Ishikawa (cell line): ENCODE results near the gene MYRFL.

Source experiments
- CEBPB ChIP-seq: IDR thresholded peaks from 2 replicates; pipeline ENCODE4 v1.6.1; 2012
- CREB1 ChIP-seq: IDR thresholded peaks from 2 replicates; pipeline ENCODE4 v1.6.1; 2012; ENCODE audit warnings: low read depth
- EGR1 ChIP-seq: IDR thresholded peaks from 2 replicates; pipeline ENCODE4 v1.6.1; 2012
- EP300 ChIP-seq: IDR thresholded peaks from 2 replicates; pipeline ENCODE4 v1.6.1; 2012; ENCODE audit warnings: borderline replicate concordance
- FOXM1 ChIP-seq: IDR thresholded peaks from 2 replicates; pipeline ENCODE4 v1.6.1; 2012; ENCODE audit warnings: low read depth, borderline replicate concordance
- NFIC ChIP-seq: IDR thresholded peaks from 2 replicates; pipeline ENCODE4 v1.6.1; 2012
- RAD21 ChIP-seq: IDR thresholded peaks from 2 replicates; pipeline ENCODE4 v1.6.1; 2012; ENCODE audit warnings: low read depth
- TAF1 ChIP-seq: IDR thresholded peaks from 2 replicates; pipeline ENCODE4 v1.6.1; 2012; ENCODE audit warnings: low read depth, mild to moderate bottlenecking
- TCF12 ChIP-seq: IDR thresholded peaks from 2 replicates; pipeline ENCODE4 v1.6.1; 2012; ENCODE audit warnings: low read depth
- TEAD4 ChIP-seq: IDR thresholded peaks from 2 replicates; pipeline ENCODE4 v1.6.1; 2012
- YY1 ChIP-seq: IDR thresholded peaks from 2 replicates; pipeline ENCODE4 v1.6.1; 2012; ENCODE audit warnings: low read depth
- ZBTB7A ChIP-seq: IDR thresholded peaks from 2 replicates; pipeline ENCODE4 v1.6.1; 2012; ENCODE audit warnings: low read depth
- TF ChIP-seq, protein P1 (sequence below): IDR thresholded peaks from 2 replicates; pipeline ENCODE4 v1.6.1; 2012
- TF ChIP-seq, protein P2 (sequence below): IDR thresholded peaks from 2 replicates; pipeline ENCODE4 v1.6.1; 2012; ENCODE audit warnings: low read depth, mild to moderate bottlenecking
- TF ChIP-seq, protein P3 (sequence below): IDR thresholded peaks from 2 replicates; pipeline ENCODE4 v1.6.1; 2012

Gene MYRFL

DNA sequence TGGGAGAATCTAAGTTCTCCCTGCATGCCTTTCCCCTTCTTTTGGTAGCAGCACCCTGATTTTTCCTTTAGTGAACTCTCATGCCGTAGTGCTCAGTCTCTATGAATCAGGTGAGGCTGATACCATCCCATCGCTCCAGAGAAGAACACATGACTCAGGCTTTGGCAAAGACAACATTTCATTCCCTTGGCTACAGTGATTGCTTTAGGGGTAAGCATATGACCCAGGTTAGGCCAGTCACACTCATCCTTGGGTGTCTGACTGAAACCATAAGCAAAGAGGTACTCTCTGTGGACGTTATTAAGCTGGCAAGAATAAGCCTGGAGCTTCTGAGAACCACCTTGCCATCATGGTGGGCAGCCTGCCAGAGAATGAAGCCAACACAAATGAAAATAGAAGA is 141.8 kb downstream of the MYRFL start:
- no peak for TF ChIP-seq TAF1
- TF ChIP-seq RAD21 = no peak
- no peak for TF ChIP-seq FOXM1
- TF ChIP-seq NFIC = no peak
- TF ChIP-seq TCF12 = no peak
- TF ChIP-seq, protein P1, sequence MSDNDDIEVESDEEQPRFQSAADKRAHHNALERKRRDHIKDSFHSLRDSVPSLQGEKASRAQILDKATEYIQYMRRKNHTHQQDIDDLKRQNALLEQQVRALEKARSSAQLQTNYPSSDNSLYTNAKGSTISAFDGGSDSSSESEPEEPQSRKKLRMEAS = no peak
- no peak for TF ChIP-seq EP300
- TF ChIP-seq, protein P2, sequence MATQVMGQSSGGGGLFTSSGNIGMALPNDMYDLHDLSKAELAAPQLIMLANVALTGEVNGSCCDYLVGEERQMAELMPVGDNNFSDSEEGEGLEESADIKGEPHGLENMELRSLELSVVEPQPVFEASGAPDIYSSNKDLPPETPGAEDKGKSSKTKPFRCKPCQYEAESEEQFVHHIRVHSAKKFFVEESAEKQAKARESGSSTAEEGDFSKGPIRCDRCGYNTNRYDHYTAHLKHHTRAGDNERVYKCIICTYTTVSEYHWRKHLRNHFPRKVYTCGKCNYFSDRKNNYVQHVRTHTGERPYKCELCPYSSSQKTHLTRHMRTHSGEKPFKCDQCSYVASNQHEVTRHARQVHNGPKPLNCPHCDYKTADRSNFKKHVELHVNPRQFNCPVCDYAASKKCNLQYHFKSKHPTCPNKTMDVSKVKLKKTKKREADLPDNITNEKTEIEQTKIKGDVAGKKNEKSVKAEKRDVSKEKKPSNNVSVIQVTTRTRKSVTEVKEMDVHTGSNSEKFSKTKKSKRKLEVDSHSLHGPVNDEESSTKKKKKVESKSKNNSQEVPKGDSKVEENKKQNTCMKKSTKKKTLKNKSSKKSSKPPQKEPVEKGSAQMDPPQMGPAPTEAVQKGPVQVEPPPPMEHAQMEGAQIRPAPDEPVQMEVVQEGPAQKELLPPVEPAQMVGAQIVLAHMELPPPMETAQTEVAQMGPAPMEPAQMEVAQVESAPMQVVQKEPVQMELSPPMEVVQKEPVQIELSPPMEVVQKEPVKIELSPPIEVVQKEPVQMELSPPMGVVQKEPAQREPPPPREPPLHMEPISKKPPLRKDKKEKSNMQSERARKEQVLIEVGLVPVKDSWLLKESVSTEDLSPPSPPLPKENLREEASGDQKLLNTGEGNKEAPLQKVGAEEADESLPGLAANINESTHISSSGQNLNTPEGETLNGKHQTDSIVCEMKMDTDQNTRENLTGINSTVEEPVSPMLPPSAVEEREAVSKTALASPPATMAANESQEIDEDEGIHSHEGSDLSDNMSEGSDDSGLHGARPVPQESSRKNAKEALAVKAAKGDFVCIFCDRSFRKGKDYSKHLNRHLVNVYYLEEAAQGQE = no peak
- TF ChIP-seq, protein P3, sequence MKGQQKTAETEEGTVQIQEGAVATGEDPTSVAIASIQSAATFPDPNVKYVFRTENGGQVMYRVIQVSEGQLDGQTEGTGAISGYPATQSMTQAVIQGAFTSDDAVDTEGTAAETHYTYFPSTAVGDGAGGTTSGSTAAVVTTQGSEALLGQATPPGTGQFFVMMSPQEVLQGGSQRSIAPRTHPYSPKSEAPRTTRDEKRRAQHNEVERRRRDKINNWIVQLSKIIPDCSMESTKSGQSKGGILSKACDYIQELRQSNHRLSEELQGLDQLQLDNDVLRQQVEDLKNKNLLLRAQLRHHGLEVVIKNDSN = no peak
- TF ChIP-seq EGR1 = no peak
- TF ChIP-seq ZBTB7A = no peak
- no peak for TF ChIP-seq CEBPB
- TF ChIP-seq YY1 = no peak
- TF ChIP-seq TEAD4 = no peak
- TF ChIP-seq CREB1 = no peak

DNA sequence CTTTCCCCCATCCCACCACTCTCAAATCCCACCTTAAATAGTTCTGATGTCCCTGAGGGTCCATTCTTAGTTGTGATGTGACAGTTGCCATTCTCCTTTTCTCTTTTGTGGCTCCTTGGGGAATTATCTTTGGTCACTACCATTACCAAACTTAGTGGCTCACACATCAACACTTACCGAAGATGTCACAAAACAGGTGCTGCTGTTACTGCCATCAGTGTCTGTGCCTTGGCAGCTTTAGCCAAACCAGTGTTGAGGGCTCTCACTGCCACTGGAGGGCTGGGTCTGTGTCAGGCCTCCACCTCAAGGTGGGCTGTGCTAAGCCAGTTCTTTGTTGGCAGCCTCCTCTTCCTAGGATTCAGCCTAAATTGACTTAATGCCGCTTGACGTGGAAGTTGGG is 144.0 kb downstream of the MYRFL start:
- TF ChIP-seq ZBTB7A = no peak
- TF ChIP-seq YY1 = no peak

DNA sequence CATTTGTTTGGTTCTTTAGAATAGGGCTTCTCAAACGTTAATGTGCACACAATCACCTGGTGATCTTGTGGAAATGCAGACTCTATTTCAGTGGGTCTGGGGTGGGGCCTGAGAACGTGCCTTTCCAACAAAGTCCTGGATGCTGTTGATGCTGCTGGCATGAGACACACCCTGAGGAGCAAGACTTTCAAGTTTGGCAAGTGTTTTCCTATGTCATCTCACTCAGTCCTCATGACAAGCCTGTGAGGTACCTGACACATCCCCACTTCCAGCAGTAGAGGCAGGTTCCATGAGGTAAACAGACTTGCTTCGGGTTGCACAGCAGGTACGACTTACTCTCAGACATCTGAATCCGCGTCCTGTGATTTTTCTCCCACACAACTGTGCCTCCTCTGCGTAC is 147.1 kb downstream of the MYRFL start:
- no peak for TF ChIP-seq FOXM1
- TF ChIP-seq, protein P3 = no peak
- TF ChIP-seq TAF1 = no peak
- TF ChIP-seq NFIC = no peak
- TF ChIP-seq CREB1 = no peak
- TF ChIP-seq, protein P2 = no peak
- no peak for TF ChIP-seq CEBPB
- no peak for TF ChIP-seq TCF12
- no peak for TF ChIP-seq RAD21
- no peak for TF ChIP-seq TEAD4
- TF ChIP-seq ZBTB7A = no peak

DNA sequence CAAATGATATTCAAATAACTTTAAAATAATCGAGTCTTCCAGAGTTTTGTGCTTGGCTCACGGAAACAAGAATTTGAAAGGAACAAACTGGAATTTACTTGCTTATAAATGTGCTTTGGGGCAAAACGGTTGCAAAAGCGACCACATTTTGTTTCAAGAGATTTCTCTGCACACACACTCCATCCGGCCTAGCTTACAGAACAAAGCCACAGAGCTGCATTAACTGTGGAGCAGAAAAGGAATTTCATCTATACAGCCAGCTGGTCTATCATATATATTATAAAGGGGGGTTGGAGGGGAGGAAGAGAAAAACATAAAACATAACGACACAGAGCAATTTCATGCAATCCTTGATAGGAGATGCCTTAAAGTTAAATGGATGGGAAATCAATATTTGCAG is 153.0 kb downstream of the MYRFL start:
- TF ChIP-seq, protein P3 = no peak
- no peak for TF ChIP-seq CREB1
- TF ChIP-seq, protein P1 = no peak

DNA sequence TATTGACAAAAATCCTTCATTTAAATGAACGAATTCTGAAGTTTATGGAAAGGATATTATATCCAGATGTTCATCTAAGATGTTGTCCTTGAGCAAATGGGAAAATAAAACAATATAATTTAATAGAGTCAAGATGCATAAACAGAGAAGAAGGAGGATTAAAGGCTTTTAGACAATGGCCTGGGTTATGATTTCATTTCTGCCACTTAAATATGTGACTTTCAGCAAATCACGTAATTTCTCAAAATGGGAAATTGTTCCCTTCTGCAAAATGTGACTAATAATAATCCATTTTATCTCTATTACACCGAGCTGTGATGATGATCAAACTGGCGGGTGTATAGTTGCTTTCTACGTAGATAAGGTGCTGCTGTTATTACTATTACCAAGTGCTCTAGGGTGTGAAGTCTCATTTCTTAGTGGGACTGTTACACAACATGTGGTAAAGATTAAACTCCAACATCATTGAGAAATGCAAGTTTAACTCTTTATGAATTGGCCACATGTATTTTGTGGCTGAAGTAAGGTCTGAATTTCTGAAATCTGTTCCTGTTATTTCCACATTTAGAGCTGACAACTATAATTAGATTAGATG is 157.0 kb downstream of the MYRFL start:
- no peak for TF ChIP-seq TCF12
- TF ChIP-seq TAF1 = no peak
- TF ChIP-seq CEBPB = no peak
- no peak for TF ChIP-seq EGR1
- no peak for TF ChIP-seq NFIC
- TF ChIP-seq CREB1 = no peak

DNA sequence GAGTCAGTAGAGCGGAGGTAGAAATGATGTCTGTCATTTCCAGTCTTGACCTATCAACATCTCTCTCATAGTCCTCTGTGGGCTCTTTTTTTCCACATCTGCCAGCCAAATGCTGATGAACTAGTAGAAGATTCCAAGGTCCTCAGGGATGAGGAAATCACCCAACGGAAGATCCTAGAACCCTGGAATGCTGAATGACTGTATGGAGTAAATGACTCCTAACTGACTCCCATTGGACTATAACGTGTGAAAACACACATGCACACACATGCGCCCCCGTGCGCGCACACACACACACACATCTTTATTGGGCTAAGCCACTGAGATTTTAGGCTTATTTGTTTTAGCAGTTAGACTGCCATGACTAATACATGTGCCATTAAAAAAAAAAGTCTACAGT is 159.2 kb downstream of the MYRFL start:
- TF ChIP-seq, protein P1 = no peak
- no peak for TF ChIP-seq RAD21
